ENCODE results near the gene OS9.
"Not testable (repeated sequence)": the region's sequence is repeated elsewhere in the genome, so short reads cannot be mapped to it uniquely, and the experiment has no call there.

The OS9 gene, protein sequence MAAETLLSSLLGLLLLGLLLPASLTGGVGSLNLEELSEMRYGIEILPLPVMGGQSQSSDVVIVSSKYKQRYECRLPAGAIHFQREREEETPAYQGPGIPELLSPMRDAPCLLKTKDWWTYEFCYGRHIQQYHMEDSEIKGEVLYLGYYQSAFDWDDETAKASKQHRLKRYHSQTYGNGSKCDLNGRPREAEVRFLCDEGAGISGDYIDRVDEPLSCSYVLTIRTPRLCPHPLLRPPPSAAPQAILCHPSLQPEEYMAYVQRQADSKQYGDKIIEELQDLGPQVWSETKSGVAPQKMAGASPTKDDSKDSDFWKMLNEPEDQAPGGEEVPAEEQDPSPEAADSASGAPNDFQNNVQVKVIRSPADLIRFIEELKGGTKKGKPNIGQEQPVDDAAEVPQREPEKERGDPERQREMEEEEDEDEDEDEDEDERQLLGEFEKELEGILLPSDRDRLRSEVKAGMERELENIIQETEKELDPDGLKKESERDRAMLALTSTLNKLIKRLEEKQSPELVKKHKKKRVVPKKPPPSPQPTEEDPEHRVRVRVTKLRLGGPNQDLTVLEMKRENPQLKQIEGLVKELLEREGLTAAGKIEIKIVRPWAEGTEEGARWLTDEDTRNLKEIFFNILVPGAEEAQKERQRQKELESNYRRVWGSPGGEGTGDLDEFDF

GRCh38 chr12:57693659-57694458, at the start of gene OS9:
Gene OS9 (plus strand): TSS chr12:57694132. CDS start chr12:57694162, 30 bp downstream.
- peak; percentile 99 for DNase-seq

- DNase-seq = peak; percentile 7
Observed at GRCh38 chr12:57645990-57646658, 47.8 kb upstream of the OS9 start.

GRCh38 chr12:57646659-57647049, 47.3 kb upstream of the OS9 start:
- not testable (repeated sequence) for DNase-seq

GRCh38 chr12:57654042-57654441, 39.9 kb upstream of the OS9 start:
- no peak for DNase-seq

DNA sequence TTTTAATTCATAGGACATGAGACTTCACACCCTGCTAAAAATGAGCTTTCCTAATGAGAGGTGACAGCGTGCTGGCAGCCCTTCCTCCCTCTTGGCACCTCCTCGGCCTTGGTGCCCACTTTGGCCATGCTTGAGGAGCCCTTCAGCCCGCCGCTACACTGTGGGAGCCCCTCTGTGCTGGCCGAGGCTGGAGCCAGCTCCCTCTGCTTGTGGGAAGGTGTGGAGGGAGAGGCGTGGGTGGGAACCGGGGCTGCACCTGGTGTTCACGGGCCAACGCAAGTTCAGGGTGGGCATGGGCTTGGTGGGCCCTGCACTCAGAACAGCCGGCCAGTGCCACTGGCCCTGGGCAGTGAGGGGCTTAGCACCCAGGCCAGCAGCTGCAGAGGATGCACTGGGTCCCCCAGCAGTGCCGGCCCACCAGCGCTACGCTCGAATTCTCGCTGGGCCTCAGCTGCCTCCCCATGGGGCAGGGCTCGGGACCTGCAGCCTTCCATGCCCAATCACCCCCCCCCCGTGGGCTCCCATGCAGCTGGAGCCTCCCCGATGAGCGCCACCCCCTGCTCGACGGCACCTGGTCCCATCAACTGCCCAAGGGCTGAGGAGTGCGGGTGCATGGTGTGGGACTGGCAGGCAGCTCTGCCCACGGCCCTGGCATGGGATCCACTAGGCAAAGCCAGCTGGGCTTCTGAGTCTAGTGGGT, 38.2 kb upstream of the OS9 start:
- DNase-seq = no peak

GRCh38 chr12:57656408-57656807, 37.5 kb upstream of the OS9 start:
- not testable (repeated sequence) for DNase-seq

- no peak for DNase-seq
Observed at GRCh38 chr12:57657744-57658143, 36.2 kb upstream of the OS9 start.

GRCh38 chr12:57658890-57659289, 35.0 kb upstream of the OS9 start:
- no peak for DNase-seq

DNA sequence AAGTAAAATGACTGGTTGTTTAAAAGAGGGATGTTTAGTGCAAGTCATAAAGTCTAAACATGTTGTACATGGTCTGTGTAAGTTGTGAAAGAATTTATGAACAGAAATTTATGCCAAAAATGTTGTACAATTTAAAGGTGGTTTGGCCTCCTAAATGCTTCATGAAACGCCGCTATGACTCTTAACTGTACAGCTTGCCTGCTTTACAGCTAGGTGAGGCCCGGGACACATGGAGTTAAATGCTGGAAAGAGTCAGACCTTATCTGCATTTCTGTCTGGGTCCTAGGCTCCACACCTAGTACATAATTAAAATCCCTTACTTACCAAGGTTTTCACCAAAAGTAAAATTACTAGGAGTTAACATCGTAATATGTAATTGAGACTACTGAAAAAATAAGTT, 32.6 kb upstream of the OS9 start:
- DNase-seq = no peak

DNA sequence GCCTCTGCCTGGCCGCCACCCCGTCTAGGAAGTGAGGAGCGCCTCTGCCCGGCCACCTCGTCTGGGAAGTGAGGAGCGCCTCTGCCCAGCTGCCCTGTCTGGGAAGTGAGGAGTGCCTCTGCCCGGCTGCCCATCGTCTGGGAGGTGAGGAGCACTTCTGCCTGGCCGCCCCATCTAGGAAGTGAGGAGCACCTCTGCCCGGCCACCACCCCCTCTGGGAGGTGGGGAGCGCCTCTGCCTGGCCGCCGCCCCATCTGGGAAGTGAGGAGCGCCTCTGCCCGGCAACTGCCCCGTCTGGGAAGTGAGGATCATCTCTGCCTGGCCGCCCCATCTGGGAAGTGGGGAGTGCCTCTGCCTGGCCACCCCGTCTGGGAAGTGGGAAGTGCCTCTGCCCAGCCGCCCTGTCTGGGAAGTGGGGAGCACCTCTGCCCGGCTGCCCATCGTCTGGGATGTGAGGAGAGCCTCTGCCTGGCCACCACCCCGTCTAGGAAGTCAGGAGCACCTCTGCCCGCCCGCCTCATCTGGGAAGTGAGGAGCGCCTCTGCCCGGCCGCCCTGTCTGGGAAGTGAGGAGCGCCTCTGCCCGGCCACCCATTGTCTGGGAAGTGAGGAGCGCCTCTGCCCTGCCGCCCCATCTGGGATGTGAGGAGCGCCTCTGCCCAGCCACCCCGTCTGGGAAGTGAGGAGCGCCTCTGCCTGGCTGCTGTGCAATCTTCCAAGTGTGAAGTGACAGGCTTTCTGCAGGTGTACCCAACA, 28.7 kb upstream of the OS9 start:
- not testable (repeated sequence) for DNase-seq

- no peak for DNase-seq
Observed at GRCh38 chr12:57666897-57667296, 27.0 kb upstream of the OS9 start.

DNA sequence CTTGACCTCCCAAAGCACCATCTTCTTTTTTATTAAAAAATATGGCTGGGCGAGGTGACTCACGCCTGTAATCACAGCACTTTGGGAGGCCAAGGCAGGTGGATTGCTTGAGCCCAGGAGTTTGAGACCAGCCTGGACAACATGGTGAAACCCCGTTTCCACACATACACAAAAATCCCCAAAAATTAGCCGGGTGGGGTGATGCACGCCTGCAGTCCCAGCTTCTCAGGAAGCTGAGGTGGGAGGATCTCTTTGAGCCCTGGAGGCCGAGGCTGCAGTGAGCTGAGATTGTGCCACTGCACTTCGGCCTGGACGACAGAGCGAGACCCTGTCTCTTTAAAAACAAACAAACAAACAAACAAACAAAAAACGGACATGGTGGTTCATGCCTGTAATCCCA, 24.2 kb upstream of the OS9 start:
- not testable (repeated sequence) for DNase-seq

- not testable (repeated sequence) for DNase-seq
Observed at GRCh38 chr12:57671811-57672210, 22.1 kb upstream of the OS9 start.

GRCh38 chr12:57672801-57673200, 21.1 kb upstream of the OS9 start:
- no peak for DNase-seq

DNA sequence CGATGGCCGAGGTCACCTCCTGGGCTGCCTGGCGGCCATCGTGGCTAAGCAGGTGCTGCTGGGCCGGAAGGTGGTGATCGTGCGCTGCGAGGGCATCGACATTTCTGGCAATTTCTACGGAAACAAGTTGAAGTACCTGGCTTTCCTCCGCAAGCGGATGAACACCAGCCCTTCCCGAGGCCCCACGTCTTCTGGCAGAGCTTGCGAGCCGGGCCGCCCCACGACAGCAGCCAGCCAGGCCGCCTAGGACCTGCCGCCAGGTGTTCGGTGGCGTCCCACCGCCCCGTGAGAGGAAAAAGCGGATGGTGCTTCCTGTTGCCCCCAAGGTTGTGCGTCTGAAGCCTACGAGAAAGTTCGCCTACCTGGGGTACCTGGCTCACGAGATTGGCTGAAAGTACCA, 19.2 kb upstream of the OS9 start:
- no peak for DNase-seq

GRCh38 chr12:57677947-57678346, 16.0 kb upstream of the OS9 start:
- not testable (repeated sequence) for DNase-seq

GRCh38 chr12:57679697-57680096, 14.2 kb upstream of the OS9 start:
- DNase-seq = no peak

- DNase-seq = no peak
Observed at GRCh38 chr12:57687862-57688261, 6.1 kb upstream of the OS9 start.

DNA sequence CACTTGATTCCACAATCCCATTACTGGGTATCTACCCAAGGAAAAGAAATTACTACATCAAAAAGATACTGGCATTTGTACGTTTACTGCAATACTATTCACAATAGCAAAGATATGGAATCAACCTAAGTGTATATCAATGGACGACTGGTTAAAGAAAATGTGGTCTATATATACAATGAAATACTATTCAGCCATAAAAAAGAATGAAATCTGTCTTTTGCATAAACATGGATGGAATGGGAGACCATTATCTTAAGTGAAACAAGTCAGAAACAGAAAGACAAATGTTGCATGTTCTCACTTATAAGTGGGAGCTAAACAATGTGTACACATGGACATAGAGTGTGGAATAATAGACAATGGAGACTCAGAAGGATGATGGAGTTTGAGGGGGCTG, 5.0 kb upstream of the OS9 start:
- no peak for DNase-seq

DNA sequence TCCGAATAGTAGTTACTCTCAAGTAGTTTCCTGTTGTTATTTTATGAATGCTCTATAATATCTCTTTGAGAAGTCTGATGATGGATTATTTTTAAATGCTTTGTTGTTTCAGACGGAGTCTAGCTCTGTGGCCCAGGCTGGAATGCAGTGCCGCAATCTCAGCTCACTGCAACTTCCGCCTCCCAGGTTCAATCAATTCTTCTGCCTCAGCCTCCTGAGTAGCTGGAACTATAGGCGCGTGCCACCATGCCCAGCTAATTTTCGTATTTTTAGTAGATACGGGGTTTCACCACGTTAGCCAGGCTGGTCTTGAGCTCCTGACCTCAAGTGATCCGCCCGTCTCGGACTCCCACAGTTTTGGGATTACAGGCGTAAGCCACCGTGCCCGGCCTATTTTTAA, 1.4 kb upstream of the OS9 start:
- DNase-seq = no peak

- no peak for DNase-seq
Observed at GRCh38 chr12:57693317-57693658, 644 bp upstream of the OS9 start.

Measured in NCI-H146 (cell line).